Activated gamma-delta T cell (primary cell): ENCODE results near the gene ACVRL1.

Experiments used
- DNase-seq: peaks from one replicate; lab custom pipeline; 2025; lab: John Stamatoyannopoulos, UW

ACVRL1 gene

DNA sequence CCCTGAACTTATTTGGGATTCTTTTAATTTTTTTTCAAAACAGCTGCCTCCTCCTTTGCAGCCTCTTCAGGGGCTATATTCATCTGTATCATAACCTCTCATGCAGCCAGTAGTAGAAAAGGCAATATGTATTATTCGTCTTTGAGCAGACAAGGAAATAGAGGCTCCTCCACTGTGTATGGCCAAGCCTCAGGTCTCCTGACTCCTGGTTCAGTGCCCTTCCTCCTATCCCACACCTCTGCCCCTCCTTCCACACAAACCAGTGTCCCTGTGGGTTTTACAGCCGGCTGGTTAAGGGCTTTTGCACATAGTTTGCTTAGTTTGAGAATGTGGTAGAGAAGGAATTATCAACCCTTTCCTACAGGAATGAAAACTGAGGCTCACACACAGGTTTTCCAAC lies 8.8 kb upstream of the ACVRL1 start:
- DNase-seq: no peak

DNA sequence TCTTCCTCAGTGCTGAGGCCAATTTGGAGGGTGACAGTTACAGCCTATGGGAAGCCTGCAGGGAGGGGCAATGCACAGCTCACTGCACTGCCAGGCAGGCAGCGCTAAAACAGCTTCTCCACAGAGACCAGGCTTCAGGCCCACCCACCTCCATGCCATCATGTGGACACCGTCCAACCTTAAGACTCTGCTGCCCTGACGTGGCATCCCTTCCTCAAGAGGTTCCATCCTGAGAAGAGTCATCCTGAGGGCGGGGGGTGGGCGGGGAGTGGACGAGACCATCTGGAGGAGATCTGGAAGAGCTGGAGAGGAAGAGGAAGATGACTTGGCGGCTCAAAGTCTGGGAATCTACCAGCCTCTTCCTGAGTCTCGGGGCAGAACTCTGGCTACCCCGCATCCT lies 8.4 kb upstream of the ACVRL1 start:
- DNase-seq: no peak

DNA sequence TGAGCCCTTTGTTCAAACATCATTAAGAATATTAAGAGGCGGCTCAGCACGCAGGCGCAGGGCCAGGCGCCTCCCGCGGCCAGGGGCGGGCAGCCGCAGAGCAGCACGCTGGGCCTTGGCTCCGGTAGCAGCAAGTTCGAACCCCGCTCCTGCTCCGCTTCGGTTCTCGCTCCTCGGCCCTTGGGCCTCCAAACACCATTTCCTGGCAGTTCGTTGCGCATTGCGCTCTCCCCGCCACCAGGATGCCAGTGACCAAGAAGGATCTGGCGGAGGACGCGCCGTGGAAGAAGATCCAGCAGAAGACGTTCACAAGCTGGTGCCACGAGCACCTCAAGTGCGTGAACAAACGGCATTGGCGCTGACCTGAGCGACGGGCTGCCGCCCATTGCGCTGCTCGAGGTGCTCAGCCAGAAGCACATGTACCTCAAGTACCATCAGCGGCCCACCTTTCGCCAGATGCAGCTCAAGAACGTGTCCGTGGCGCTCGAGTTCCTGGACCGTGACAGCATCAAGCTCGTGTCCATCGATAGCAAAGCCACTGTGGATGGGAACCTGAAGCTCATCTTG lies 6.9 kb upstream of the ACVRL1 start:
- no peak for DNase-seq

DNA sequence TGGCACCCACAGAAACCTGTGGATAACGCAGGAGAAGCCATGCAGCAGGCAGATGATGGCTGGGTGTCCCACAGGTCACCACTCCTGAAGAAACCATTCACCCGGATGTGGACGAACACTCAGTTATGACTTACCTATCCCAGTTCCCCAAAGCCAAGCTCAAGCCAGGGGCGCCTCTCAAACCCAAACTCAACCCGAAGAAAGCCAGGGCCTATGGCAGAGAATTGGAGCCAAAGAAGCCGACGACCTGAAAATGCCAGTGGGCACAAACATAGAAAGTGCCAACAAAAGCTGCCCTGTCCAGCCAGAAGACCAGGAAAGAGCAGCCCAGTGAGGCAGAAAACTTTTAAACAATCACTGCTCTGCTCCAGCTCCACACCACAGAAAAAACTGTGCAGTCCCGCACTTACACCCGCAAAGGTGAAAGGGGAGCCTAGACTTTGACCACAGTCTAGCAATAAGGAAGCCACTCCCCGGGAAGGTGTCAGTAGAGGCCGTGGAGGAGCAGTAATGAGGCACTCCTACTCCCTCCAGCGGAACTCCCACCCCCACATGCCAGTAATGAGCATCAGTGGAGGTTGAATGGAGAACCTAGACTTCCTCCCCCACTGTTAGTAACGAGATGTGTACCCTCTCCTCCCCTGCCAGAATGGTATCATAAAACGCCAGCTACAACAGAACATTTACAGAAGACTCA lies 6.0 kb upstream of the ACVRL1 start:
- DNase-seq: no peak

DNA sequence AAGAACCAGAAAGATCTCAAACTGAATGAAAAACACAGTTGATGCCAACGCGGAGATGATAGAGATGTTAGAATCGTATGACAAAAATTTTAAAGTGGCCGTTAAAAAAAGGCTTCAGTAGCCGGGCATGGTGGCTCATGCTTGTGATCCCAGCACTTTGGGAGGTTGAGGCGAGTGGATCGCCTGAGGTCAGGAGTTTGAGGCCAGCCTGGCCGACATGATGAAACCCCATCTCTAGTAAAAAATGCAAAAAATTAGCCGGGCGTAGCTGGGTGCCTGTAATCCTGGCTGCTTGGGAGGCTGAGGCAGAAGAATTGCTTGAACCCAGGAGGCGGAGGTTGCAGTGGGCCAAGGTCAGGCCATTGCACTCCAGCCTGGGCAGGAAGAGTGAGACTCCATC lies 5.4 kb upstream of the ACVRL1 start:
- no peak for DNase-seq

DNA sequence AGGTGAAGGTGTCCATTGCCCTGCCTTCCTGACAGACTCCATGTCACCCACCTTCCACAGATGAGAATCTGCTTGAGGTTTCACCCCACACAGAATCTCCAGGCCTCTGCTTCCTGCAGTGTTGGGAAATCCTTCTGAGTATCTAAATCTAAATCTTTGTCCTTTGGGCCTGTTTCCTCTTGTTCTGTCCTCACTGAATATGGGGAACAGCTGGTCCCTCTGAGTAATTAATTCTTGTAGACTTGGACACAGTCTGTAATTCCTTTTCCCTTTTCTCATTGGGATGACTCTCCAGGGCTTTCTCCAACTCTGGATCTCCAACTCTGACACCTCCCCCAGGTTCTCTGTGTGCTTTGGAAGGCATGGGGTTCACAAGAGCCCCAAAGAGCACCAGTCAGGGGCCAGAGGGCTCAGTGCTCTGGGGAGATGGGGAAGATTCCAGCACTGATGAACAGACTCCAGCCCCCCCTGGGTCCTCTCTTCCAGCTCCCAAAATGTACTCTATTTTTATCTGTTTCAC lies 2.3 kb upstream of the ACVRL1 start:
- DNase-seq: no peak

DNA sequence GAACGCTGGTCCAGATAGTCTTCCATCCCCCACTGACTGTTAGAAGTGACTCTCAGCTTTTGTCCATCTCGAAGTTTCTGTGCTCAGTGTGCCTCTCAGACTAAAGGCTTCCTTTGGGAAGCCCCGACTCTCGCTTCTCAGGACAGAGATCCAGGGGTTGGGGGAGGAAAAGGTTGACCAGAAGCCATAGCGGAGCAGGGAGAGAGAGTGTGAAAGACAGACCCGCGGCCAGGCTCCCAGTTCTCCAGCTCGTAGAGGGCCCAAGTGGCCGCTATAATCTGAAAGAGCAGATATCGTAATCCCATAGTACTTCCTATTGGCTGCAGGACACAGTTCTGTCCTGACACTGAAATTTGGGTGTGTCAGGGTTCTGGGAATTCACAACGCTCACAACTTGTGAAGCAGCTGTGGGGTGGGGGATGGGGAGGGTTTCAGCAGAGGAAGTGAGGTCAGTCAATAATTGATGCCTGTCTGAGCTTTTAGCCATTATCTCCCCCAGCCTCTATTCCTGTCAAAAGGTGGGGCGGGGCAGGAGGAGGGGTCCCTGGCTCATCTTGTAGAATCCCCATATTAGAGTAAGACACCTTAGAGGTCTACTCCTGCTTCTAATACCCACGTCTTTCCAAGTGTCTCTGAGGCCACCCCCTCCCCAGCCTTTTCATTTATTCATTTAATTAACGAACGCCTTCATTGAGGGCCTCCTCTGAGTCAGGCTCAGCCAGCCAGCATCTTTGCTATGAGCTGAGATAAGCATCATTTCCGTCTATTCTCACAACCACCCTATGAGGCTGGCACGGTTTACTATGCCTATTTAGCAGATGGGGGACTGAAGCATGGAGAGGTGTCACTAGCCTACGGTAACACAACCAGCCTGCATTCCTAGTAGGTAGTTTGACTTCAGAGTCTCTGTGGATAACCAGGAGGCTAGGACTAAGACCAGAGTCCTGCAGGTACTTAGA lies 1.6 kb upstream of the ACVRL1 start:
- DNase-seq: no peak

DNA sequence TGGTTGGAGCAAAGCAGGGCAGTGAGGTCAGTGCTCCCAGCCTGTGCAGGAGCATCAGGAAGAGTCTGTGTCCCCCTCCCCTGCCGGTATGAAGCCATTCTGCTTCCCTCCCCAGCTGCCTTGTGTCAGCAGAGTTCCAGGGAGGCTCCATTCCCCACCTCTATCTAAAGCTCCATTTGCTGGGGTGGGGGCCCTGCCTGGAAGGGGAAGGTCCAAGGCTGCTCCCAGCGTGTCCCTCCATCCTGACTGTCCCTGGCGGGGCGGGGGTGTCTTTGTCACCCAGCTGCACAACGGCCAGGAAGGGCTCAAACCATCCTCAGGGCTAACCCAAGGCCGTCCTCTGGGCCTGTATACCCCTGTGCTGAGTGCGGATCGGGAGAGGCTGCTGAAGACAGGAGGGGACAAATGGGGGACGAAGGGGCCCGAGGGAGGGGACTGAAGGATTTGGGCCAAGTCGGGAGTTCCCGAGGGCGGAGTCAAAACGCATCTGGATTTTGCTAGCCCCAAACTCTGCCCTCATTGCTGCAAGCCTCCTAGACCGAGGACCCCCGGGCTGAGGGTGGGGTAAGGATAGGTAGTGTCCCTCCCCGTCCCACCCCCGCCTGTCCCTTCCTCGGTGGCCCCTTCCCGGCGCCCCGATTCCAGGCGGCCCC lies 748 bp upstream of the ACVRL1 start:
- DNase-seq: no peak

DNA sequence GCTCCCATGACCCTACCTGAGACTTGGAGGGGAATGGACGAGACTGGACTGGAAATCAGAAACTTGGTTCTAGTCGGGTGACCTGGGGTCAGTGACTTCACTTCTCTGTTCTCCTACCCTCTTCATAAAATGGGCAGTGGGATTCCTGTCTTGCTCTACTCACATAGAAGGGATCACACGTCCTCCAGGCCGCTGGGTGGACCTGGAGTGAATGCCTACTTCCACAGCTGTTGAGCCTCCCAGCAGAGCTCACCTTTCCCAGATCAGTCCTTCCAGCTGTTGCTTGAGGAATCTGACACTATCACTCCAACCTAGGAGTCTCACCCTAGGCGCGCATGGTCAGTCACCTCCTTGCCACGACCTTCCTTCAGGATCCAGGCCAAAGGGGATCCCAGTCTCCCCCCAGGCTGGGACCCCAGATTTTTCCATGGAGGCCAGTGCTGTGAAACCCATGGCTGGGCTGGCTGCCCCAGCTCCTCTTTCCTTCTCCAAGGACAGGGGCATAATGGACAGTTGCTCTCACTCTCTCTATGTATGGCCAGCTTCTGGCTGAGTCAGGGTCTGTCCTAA lies 637 bp downstream of the ACVRL1 start:
- DNase-seq: no peak

DNA sequence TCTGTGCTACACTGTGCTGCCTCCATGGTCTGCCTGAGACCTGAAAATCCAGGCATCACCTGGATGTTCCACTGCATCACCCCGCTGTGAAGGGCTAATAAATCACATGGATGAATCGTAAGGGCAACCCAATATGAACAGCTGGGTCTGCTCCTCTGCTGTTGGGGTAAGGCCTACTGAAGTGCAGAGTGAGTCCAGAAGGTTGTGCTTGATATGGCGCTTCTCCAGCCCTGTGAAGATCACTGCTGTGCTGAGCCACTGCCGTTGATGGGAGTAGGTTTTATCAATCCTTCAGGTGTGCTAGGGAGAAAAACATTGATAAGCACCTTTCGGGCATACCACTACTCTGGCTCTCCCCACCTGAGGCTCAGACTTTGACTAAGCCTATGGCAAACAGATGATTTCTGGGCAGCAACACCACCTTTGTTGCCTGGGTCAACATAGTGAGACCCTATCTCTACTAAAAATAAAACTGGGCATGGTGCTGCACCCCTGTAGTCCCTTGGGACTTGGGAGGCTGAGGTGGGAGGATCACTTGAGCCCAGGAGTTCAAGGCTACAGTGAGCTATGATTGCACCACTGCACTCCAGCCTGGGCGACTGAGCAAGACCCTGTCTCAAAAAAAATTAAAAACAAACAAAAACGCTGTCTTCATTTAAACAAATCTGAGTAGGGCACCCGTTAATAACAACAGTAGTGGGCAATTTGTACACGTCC lies 1.7 kb downstream of the ACVRL1 start:
- DNase-seq: no peak

DNA sequence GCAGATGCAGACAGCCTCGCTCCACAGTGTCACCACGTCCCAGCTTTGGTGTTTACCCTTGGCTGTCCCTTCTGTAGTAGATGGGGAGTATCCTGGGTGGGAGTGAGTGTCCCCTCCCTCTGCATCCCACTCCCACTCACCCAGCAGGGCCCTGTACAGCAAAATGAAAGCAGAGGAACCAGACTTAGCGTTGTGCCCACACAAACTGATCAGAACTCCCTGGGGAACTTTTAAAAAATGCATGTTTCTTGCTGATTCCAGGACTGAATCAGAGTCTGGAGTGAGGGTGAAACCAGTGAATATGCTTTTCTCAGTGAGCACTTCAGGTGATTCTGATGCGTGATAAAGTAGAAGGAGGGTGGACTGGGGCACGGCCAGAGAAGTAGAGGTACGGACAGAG lies 2.9 kb downstream of the ACVRL1 start:
- no peak for DNase-seq

DNA sequence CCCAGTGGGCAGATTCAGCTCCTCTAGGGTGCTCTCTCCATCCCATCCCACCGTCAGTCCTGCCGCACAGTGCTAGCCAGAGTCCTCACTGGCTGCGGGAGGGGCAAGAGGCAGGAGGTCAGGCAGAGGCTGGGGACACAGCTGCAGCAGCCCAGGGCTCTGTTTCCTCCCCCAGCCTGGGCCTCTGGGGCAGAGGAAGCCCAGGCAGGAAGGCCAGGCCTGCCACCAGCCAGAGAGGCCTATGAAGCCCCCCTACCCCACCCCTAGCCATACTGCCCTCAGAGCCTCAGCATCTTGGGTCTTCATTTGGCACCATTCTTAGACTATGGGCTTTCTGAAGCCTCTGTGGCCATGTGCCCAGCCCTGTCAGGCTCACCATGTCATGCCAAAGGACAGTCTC lies 3.4 kb downstream of the ACVRL1 start:
- no peak for DNase-seq

DNA sequence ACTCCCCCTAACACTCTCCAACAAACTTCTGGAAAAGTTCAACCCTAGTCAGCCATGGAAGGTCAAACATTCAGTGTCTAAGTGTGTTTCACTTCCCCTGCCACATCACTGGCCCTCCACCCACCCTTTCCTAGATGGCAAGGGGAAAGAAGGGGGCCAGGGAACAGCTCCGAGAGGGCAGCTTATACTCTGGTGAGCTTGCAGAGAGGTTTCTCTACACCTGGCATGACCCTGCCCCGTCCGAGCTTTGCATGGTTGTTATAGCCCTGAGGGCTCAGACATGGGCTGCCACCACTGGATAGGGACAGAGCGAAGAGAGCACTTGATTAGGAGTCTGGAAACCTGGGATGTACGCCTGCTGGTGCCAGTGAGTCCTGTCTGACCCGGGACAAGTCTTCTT lies 4.0 kb downstream of the ACVRL1 start:
- DNase-seq: no peak

DNA sequence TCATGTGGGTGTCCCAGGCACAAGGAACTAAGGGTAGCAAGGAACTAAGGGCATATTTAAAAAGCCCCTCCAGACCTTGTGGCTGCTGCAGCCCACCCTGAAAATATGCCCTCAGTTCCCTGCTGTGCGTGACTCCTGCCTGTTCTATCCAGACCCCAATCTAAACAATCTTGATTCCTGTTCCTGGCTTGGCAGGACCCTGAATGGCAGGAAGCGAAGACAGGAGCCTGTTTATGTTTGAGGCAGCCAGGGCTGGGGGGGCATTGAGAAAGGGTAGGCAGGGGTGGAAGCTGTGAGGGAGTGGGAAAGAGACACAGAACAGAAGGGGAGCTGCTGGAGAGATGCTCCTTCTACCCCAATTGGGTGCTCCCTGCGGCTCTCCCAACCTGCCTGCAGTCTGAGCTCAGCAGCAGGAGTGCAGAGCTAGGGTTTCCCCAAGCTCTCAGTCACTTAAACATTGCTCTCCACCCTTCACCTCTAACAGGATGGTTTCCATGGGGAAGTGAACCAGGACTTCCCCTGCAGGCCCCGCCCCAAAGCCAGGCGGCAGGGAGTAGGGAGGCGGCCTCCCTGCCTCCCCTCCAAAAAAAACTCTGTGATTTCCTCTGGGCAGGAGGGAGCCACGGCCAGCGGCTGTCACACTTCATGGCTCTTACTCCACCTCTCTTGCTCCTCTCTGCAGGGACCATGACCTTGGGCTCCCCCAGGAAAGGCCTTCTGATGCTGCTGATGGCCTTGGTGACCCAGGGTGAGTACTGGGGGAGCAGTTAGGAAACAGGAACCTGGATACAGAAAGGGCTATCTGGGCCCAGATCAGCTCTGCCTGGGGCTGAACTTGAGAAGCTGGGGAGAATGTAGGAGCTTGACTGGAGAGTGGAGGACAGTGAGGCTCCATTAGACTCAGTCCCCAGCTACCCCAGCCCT lies 4.7 kb downstream of the ACVRL1 start:
- no peak for DNase-seq

DNA sequence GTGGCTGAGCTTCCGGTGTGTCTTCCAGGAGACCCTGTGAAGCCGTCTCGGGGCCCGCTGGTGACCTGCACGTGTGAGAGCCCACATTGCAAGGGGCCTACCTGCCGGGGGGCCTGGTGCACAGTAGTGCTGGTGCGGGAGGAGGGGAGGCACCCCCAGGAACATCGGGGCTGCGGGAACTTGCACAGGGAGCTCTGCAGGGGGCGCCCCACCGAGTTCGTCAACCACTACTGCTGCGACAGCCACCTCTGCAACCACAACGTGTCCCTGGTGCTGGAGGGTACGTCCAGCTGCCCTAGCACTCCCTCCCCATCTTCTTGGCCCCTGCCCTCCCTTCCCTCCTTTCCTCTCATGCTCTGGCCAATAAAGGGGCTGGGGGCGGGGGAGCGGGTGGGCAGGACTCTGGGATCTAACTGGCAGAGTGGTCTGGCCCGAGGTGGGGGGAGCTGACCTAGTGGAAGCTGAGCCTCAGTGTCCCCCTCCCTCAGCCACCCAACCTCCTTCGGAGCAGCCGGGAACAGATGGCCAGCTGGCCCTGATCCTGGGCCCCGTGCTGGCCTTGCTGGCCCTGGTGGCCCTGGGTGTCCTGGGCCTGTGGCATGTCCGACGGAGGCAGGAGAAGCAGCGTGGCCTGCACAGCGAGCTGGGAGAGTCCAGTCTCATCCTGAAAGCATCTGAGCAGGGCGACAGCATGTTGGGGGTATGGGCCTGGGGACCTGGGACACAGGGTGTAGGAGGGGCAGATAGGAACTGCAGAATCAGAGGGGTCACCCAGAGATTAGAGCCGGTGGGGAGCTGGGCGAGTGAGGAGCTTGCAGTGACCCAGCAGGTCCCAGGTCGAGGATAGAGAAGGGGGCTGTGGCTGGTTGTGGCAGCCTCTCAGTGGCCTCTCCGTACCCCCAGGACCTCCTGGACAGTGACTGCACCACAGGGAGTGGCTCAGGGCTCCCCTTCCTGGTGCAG lies 6.0 kb downstream of the ACVRL1 start:
- no peak for DNase-seq

DNA sequence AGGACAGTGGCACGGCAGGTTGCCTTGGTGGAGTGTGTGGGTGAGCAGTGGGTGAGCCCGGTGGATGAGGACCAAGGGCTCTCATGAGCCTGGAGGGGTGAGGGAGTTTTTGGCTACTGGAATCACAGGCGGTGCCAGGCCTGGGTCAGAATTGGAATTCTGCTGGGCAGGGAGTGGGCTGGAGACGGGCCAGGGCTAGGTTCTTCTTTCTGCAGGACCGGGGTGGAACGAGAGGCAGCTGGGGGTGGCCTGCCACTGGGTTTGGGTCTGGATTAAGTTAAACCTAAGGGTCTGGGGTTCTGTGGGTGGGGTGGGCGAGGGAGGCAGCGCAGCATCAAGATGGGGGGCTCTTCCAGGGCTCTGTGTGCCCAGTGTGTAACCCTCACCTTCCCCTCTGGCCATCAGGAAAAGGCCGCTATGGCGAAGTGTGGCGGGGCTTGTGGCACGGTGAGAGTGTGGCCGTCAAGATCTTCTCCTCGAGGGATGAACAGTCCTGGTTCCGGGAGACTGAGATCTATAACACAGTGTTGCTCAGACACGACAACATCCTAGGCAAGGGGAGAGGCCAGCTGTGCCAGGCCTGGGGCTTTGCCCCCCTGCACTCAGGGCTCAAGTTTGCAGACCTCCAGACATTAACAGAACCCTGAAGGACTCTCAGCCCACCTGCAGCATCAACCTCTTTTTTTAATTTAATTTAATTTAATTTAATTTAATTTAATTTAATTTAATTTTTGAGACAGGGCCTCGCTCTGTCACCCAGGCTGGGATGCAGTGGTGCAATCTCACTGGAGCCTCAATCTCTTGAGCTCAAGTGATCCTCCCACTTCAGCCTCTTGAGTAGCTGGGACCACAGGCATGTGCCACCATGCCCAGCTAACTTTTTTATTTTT lies 7.0 kb downstream of the ACVRL1 start:
- DNase-seq: no peak

DNA sequence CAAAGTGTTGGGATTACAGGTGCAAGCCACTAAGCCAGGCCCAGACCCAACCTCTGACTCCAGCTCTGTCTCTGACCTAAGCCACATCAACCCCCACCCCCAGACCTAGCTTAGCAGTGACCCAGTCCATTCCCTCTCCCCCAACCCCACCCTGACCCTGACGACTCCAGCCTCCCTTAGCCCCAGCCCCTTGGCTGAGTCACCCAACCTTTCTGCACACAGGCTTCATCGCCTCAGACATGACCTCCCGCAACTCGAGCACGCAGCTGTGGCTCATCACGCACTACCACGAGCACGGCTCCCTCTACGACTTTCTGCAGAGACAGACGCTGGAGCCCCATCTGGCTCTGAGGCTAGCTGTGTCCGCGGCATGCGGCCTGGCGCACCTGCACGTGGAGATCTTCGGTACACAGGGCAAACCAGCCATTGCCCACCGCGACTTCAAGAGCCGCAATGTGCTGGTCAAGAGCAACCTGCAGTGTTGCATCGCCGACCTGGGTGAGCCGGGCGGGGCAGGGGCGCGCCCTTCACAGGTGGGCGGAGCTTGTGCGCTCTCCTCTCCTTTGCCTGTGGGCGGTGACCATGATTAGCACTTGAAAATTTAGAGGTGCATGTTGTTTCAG lies 7.8 kb downstream of the ACVRL1 start:
- no peak for DNase-seq
